H4 (cell line): ENCODE measurements around the gene HIRA. TPM values are rescaled to one million over a fixed set of nuclear protein-coding genes. Genes with fewer than 3 reads are reported as not detected.
"Not testable (repeated sequence)": the region's sequence is repeated elsewhere in the genome, so short reads cannot be mapped to it uniquely, and the experiment has no call there.

Source experiments
- DNase-seq: peaks from one replicate; pipeline ENCODE4 v3.0.0-alpha.2; 2015; ENCODE audit warnings: low spot score
- total RNA-seq: library from RNA; depleted of rRNA; stranded (reverse); fragments of >200 nt; shearing (Covaris generic); gene quantifications from 2 replicates; pipeline ENCODE4 v1.2.3, GENCODE V29; 2014

Gene HIRA
- total RNA-seq, 1 experiment from 2014 or later, result 10.0 TPM

DNA sequence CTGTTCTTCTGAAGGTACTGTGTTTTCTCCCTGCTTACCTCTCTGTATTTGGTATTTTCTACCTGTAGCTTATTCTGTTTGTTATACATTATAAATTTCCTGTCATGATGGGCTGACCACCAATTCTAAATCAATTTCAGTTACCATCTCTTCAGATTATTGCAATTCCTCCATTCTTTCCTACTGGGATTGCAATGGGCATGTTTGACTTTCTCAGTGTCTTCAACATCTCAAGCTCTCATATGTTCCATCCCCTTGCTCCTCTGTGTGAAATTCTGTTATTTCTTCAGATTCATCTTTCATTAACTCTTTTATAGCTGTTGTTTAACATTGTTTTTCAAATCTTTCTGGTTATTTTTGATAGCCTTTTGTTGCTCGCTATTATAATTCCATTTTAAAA, 31.5 kb upstream of the HIRA start:
- DNase-seq, result no peak

DNA sequence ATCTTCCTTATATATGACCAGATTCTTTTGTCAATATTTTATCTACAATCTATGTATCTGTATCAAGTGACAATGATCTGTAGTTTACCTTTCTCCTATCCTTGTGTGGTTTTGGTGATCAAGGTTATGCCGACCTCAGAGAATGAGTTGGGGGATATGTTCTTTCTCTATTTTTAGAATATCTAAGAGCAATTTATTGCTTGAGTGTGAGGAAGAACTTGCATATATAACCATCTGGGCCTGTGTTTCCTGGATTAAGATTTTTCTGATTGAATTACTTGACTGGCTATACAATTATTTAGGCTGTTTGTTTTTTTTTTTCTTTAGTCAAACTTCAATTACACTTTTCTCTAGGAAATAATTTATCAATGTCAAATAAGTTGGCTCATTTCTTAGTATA, 30.0 kb upstream of the HIRA start:
- DNase-seq, result no peak

DNA sequence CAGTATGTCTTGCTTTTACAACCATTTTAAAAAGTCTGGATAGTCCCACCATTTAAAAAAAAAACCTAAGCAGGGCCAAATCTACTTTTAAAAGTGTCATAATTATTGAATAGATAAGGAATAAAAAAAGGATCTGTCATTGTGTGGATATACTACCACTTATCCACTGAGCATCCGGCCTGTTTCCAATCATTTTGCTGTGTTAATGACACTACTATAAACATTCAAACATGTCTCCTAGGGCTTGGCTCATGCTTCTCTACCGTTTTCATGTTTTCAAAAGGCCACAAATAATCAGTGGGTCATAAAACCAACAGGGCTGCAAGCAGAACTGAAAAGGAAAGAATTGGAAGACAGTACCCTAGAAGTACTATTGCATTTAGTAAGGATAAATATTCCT, 28.5 kb upstream of the HIRA start:
- no peak for DNase-seq

DNA sequence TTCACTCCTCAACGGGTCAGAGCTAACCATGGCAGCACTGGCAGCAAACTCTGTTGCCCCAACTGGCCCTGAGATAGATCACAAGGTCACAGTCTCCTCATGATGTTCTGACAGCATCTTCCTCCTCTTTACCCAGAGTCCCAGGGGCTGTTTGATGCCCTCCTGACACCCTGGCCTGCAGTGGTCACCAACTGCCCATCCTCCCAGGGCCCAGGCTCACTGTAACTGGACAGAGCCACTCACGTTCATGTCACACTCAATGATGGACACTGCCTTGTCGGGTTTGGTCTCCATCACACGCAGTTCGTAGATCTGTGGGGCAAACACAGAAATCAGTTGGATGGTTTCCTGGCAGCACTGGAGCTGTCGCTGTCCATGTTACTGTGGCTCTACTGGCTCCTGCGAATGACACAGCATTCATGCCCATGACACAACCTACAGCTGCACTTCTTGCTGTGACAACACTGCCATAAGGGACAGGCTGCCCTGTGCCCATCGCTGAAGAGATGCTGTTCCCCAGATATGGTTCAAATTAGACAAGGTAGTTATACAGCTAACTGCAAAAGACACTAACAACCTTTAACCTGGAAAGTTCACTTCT, 26.4 kb upstream of the HIRA start:
- DNase-seq, result no peak

- no peak for DNase-seq
These were observed 25.0 kb upstream of the HIRA start for GRCh38 chr22:19456541-19456940.

GRCh38 chr22:19455585-19456370, 24.2 kb upstream of the HIRA start:
- no peak for DNase-seq

DNA sequence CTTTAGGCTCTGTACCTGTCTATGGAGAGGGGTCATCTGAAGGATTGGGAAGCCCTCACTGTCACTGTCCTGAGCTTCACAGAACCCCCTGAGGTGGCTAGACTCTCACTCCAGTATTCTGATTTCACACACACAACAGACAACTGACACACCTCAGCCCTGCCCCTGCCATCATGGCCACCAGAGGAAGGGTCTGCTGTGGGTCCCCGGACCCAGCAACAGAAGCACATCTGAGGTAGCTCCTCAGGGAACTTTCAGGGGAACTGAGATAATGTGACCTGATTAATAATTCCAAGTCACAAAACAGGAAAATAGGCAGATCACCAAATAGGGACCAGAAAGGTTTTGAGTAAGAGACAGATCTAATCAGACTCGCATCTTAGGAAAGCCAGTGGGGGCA, 23.5 kb upstream of the HIRA start:
- DNase-seq, result no peak

DNA sequence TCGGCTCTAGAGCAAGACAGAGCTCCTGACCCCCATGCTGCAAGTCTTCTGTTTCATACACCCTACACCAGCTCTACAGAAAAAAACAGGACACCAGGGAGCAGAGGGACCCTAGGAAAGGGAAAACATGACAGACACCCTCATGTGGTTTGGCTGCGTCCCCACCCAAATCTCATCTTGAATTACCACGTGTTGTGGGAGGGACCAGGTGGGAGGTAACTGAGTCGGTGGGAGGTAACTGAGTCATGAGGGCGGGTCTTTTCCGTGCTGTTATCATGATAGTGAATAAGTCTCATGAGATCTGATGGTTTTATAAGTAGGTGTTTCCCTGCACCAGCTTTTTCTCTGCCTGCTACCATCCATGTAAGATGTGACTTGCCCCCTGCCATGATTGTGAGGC, 22.6 kb upstream of the HIRA start:
- no peak for DNase-seq

GRCh38 chr22:19453718-19454117, 22.2 kb upstream of the HIRA start:
- DNase-seq, result no peak

- DNase-seq, result no peak
These were observed 20.0 kb upstream of the HIRA start for GRCh38 chr22:19451570-19451969.

- DNase-seq, result no peak
These were observed 19.0 kb upstream of the HIRA start for GRCh38 chr22:19450363-19451175.

GRCh38 chr22:19449422-19449767, 17.9 kb upstream of the HIRA start:
- DNase-seq, result no peak

GRCh38 chr22:19448739-19449421, 17.3 kb upstream of the HIRA start:
- DNase-seq, result no peak

- peak; percentile 40 for DNase-seq
These were observed 16.6 kb upstream of the HIRA start for GRCh38 chr22:19448076-19448607.

DNA sequence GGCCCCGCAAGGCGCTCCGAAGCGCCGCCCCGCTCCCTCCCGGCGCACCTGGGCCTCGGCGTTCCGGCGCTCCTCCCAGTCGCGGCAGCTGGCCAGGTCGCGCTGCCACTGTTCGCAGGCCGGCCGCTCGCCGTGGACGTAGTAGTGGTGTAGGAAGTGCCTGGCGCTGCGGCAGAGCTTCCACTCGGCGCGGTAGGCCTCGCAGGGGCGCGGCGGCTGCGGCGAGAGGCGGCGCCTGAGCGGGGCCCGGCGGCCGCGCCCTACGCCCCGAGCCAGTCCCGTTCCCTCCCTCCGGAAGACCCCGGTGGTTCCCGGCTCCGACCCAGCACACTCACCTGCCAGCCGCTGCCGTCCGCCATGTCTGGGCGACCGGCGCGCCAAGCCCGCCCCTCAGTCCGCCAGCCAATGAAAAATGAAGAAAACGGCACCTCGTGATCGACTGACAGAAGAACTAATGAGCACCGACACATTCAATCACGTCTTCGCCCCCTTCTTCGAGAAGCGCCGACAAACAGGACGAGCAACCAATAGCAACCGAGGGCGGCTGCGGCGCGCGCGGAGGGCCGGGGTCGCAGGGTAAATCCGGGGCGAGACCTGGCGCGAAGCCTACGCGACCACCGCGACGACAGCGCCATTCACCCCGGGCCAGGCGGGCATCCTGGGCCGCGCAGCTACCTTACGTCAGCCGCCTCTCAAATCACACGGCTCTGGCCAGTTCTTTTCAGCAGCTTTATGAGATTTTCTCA, 16.0 kb upstream of the HIRA start, which contains the start of gene C22orf39:
TSS of gene C22orf39 (minus strand) at position 382 of the 746 bp plus-strand sequence. CDS start at position 359, 23 bp downstream.
- peak; percentile 84 for DNase-seq

DNA sequence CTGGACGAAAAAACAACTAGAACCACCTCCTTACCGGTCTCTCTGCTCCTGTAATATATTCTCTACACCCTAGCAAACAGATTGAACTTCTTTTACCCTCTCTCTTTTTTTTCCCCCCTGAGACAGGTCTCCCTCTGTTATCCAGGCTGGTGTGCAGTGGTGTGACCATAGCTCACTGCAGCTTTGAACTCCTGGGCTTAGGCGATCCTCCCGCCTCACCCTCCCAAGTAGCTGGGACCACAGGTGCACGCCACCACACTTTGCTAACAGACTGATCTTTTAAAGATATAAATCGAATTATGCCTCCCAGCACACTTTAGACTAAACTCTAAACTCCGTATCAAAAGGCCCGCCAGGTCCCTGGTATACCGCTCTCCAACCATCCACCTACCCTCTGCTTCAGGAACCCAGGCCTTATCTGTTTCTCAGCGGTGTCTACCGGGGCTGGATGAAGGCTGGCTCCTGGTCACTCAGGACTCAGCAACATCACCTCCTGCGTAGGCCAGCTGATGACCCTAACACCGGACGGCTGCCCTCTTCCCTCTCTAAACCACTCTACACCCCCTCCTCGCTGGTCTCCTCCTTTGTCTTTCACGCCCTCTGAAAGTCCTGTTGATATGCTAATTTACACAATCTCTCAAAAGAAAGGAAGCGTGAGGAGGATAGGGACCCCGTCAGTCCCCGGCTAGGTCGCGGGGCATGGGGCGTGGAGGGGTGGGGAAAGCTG, 15.2 kb upstream of the HIRA start:
- no peak for DNase-seq

GRCh38 chr22:19445279-19445982, 13.9 kb upstream of the HIRA start:
- DNase-seq, result not testable (repeated sequence)

GRCh38 chr22:19443544-19444211, 12.1 kb upstream of the HIRA start:
- no peak for DNase-seq

GRCh38 chr22:19442166-19442565, 10.6 kb upstream of the HIRA start:
- DNase-seq, result no peak
